RPMI8226 (cell line): ENCODE data around the gene RBFOX1.
"Not testable (repeated sequence)": the region's sequence is repeated elsewhere in the genome, so short reads cannot be mapped to it uniquely, and the experiment has no call there.

Source experiments
- DNase-seq: peaks from one replicate; pipeline ENCODE4 v3.0.0-alpha.2; 2015

RBFOX1 gene

DNA sequence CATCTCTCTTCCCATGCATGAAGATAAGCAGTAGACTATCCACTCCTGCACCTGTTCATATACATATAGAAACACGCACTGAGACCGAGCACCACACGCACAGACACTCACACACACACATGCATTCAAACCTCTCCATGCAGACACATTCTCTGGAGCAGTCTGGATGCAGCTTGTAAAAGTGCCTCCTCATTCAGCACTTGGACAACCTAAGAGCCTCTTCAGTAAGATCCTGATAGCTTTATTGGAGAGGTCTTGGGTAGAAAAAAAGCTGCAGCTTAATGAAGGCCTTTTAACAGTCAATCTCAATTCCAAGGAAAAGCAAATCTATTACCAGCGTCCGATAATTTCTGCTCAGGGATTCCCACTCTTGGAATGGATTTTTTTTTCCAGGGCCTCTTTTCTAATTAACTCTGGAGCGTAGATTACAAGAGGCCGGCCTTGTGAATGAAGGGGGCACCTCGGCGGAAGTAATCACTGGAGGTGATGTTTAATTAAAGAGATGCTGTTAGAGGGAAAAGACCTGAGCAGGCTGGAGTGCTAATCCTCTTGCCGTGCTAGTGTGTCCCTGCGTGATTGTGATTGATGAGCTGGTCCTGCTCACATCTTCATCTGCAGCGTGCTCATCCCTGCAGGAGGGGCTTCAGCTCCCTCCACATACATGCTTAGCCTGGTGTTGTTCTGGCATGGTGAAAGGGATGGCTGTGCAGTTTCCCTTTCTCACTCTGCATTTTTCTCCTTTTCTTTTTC is 155.1 kb downstream of the RBFOX1 start:
- DNase-seq: no peak

- peak; percentile 5 for DNase-seq
Observed at GRCh38 chr16:7492122-7492521, 159.5 kb downstream of the RBFOX1 start.

- no peak for DNase-seq
Observed at GRCh38 chr16:7493133-7493532, 160.5 kb downstream of the RBFOX1 start.

DNA sequence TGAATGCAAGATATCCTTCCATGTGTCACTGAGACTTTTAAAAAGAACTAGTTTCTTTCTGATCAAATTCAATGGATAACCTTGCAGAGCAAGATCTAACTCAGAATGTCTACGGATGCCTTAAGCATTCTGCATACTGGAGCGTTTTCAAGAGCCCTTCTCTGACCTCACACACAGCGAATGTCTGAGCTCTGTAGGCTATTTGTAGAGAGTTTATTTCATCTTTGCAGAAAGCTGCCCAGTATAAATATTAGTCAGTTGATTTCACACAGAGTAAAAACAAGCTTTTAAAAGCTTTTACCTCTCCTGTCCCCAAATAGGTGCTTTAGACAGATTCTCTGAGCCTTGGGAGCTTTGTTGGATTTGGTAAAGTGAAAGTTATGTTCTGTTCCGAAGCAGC is 165.0 kb downstream of the RBFOX1 start:
- DNase-seq: no peak

DNA sequence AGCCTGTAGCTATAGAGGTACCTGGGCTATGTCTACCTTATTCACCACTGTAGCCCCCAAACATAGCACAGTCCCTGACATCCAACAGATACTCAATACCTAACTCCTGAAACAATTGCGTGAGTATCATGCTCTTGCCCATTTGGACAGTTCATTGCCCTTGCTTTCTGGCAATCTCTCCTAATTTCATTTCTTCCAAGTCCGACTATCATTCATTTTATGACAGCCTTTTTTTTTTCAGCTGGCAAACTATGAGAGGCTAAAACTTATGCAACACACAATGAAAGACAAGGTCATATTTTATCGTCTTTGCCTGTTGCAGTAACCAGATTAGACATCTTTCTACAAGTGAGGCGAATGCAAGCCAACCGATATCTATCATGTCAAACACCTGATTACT is 169.2 kb downstream of the RBFOX1 start:
- no peak for DNase-seq

DNA sequence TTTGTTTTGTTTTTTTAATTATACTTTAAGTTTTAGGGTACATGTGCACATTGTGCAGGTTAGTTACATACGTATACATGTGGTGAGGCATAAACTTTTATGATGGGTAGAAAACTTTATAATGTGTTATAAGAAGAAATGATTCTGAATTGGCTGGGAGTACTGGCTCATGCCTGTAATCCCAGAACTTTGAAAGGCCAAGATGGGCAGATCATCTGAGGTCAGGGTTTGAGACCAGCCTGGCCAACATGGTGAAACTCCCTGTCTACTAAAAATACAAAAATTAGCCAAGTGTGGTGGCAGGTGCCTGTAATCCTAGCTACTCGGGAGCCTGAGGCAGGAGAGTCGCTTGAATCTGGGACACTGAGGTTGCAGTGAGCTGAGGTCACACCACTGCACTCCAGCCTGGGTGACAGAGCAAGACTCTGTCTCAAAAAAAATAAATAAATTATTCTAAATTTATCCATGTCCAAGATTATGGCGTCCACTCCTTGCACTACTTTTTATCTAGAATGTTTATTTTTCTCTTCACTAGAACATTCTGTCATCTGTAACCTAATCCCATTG is 170.0 kb downstream of the RBFOX1 start:
- not testable (repeated sequence) for DNase-seq

DNA sequence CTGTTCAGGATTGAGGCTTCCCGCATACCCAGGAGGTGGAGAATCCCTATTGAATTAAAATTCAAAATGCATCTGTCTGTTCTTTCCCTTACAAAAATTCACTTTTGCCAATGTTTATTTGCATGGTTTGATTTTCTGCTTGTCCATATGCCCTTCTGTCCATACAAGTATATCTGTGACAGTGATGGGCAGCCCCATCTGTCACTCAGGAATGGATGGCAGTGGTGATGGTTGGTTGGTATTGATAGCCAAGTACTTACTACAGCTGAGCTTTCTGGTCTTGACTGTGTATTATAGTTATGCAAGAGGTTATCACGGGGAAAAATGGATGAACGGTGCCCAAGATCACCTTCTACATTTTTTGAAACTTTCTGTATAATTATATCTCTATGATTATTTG is 171.0 kb downstream of the RBFOX1 start:
- no peak for DNase-seq

DNA sequence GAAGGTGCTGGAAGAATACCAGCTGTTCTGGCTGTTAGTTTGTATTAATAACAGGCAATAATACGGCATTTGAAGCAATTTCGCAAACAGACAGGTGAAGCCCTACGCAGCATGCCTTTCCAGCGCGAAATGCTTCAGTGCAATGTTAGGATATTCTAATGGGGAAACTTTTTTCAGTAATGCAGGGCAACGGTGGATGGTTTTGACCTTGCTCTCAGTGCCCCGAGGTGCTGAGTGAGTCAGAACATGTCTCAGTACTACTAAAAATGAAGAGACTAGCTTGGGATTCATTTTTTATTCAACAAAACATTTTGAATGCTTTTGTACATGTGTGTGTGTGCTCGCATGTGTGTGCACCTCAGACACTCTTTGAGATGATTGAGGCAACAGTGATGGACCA is 172.2 kb downstream of the RBFOX1 start:
- no peak for DNase-seq

DNA sequence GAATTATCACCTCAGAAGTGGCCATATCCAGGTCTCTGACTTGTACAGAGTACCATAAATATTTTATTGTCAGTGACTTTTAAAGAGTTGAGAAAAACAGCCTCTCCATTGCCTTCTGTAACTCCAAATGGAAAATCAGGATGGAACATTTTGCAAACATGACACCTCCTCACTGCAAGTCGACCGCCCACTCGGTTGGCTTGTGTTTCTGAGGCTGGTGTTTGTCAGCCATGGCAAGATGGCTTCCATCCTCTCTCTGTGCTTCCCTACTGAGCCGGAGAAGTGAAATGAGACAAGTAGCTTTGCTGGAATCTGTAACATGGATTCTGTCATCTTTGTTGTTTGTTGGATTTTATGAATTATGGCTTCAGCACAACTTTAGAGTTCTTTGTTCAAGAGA is 172.8 kb downstream of the RBFOX1 start:
- DNase-seq: no peak

- DNase-seq: no peak
Observed at GRCh38 chr16:7506363-7506762, 173.7 kb downstream of the RBFOX1 start.

DNA sequence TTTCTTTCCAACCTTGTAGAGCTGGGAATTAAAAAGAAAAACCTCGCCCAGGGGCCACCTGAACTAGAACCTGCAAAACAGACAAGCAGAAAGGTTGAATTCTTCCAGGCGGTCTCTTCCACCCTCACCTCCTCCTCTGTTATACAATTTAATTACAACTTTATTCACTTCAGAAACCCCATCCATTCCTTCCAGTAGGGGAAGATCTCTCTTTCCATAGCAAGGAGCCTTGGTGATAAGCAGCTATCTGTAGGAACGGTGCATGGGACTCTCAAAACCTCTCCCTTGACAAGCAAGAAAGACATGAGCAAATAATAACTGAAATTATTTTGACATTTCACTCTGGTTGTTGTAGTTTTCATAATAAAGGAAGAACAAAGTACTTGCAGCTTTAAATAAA is 176.0 kb downstream of the RBFOX1 start:
- no peak for DNase-seq

DNA sequence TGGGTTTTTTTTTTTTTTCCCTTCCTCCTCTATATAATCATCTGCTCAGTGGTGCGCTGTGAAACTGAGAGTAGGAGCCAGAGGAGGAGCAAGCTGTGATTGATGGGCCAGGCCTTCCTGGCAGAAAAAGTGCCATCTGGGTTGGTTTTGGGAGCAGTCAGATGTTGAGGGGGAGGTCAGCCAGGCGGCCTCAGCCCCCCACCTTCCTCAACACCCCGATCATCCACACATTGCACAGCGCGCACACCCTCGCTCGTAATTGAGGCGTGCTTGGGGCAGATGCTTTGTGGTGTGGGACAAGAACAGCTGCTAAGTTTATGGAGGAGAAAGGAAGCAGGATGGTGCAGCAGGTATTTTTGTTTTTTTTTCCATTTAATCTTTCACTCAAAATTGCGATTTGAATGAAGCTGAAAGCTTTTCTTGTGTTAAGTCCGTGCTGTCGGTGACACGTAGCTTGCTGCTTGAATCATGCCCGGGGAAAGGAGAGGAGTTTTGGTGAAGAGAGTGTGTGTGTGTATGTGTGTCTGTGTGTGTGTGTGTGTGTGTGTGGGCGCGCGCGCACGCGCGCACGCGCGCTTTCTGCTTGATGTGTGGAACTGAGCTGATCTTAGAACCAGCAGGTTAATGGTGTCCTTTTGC is 177.4 kb downstream of the RBFOX1 start:
- no peak for DNase-seq

- no peak for DNase-seq
Observed at GRCh38 chr16:7511549-7512260, 179.1 kb downstream of the RBFOX1 start.

GRCh38 chr16:7512503-7512902 is 179.9 kb downstream of the RBFOX1 start:
- no peak for DNase-seq

DNA sequence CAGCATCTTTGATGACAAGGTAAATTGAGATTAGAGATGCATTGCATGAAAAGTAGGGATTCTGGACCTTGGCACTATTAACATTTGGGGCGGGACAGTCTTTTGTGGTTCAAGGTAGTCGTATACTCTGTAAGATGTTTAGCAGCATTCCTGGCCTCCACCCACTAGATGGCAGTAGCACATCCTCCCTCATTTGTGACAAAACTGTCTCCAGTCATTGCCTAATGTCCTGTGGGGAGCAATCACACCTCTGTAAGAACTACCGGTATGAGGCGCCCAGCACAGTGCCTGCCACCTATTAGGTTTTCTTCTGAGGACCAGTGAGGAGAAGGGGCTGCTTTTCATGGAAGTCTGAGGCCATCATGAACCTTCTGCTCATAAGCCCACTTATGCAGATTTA is 180.8 kb downstream of the RBFOX1 start:
- peak; percentile 46 for DNase-seq

DNA sequence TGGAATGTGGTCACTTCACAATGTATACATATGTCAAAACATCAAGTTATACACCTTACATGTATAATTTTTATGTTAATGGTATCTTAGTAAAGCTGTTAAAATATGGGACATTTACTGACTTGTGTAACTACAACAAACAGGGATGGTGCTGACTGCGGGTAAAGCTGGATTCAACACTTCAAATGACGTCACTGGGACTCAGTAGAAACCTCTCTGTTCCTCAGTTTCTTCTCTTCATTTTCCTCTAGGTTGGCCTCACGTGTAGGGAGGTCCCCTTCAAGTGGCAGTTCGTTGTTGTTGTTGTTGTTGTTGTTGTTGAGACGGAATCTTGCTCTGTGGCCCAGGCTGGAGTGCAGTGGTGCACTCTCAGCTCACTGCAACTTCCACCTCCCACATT is 182.9 kb downstream of the RBFOX1 start:
- no peak for DNase-seq

- DNase-seq: no peak
Observed at GRCh38 chr16:7517496-7517895, 184.9 kb downstream of the RBFOX1 start.

DNA sequence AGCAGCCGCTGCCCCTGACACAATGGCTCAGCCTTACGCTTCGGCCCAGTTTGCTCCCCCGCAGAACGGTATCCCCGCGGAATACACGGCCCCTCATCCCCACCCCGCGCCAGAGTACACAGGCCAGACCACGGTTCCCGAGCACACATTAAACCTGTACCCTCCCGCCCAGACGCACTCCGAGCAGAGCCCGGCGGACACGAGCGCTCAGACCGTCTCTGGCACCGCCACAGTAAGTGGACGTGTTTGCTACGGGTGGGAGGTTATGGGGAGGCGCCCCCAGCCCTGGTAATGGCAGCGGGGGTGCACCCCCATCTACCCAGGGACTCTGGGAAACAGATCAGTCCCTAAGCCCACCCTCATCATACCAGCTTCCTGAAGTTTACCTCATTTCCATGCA is 185.5 kb downstream of the RBFOX1 start:
- no peak for DNase-seq

DNA sequence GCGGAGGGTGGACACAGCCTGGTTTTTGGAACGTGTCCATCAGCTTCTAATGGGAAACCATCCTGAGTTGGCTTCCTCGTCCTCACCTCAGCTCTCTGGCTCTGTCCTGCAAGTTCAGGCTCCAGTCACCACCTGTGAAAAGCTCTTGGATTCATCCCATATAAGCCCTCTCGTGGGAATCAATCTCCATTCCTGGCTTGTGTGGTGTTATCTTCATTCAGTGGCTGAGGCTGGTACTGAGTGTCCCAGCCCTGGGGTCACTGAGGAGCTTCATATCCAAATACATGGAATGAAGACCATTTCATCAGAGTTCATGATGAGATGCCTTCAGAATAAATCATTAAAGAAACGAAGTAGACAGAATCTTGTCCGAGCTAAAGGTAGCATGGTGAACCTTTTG is 189.2 kb downstream of the RBFOX1 start:
- no peak for DNase-seq

GRCh38 chr16:7524419-7524818 is 191.8 kb downstream of the RBFOX1 start:
- DNase-seq: no peak

- no peak for DNase-seq
Observed at GRCh38 chr16:7526736-7527135, 194.1 kb downstream of the RBFOX1 start.

- DNase-seq: no peak
Observed at GRCh38 chr16:7532534-7532933, 199.9 kb downstream of the RBFOX1 start.

DNA sequence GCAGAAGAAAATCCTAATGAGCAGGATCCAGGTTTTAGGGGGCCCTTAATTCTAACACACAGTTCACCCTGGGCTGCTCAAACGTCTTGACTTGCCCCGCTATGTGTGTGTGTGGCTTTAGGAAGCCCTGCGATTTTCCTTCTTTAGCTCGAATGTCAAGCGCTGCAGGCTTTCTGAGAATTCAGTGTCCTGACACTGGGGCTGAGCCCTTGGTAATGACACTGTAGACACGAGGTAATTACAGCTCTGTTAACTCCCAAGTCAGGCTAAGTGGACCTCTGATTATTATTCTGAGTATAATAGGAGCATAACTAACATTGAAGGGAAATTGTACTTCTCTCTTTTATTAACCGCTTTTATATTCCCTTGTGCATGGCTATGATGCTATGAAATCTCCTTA is 202.1 kb downstream of the RBFOX1 start:
- DNase-seq: no peak

DNA sequence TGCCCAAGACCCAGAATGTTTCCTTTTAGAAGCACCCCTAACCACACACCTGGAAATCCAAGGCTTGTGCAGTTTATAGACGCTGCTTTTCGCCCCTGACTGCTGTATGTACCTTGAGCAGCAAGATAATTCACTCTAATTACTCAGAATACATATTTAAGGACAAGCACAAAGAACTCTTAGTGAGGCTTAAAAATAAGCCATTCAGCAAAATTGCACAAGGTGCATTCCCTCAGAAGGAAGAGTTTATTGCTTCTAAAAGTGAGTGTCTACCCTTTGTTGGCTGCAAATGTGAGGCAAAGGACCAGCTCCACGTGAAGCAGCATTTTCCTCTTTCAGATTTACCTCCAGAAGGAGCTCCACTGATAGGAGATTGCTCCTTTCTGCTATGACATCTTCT is 208.4 kb downstream of the RBFOX1 start:
- DNase-seq: no peak
